ENCODE measurements around the gene DENR. TPM values are rescaled to one million over a fixed set of nuclear protein-coding genes. Genes with fewer than 3 reads are reported as not detected.
A peak's percentile ranks its signal among the peaks of the same experiment; 100 is the strongest.

Gene DENR
- total and polyA plus RNA-seq, 2 of the 13 experiments (the other 11 are each of a cell fraction or from before 2014, with no cell fraction given), result 30.0 to 59.1 TPM

DNA sequence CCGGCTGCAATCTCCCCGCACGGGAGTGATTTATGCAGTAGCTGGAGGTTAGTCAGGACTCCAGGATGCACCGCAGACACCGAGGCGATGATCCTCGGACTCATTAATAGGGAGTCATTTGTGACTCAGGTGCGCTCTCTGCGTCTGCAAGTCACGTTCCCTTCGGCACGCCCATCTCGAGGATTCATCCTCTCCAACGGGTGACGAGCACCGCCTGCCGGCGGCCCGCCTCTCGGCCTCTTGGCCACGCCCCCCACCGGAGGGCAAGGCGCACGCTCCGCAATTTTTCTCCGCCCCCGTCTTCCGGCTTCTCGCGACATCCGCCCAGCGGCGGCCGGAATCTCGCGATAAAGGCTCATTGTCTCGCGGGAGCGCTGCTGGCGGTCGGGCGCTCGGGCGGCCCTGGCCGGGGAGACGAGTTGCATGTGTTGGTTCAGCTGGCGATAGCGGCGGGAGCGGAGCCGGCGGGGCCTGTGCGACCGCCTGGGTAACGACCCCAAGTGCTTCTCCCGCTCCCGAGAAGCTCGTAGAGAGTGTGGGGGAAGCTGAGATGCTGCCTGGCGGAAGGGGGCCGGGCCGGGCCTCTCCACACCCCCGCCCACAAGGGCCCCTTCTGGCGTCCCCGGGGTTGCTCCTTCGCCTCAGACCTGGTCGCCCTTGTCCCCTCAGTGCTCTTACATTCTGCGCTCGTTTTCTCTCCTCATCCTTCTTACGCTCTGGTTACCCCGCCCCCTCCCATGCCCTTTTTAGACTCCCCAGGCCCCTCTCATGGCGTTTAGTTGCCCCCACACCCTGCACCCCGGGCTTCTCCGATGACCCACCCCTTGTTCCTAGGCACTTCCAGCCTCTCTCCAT lies at the start of gene DENR (continued):
- TF ChIP-seq ZNF224 (CRISPR knock-in tag; IDR thresholded peaks at IDR 0.05), result 0 out of 2 replicates have a peak, but pooled peaks have one; percentile 53
- TF ChIP-seq ZNF20 (CRISPR knock-in tag; IDR thresholded peaks at IDR 0.05), result no peak; the same call in 1 of the 2 replicates
- no peak for TF ChIP-seq NR1H2 (CRISPR knock-in tag; IDR thresholded peaks at IDR 0.05; ENCODE audit: borderline replicate concordance, low read depth)
- TF ChIP-seq ZKSCAN5 (CRISPR knock-in tag; IDR thresholded peaks at IDR 0.05), result 0 out of 2 replicates have a peak, but pooled peaks have one; percentile 15
- TF ChIP-seq SMAD1 (CRISPR knock-in tag; IDR thresholded peaks at IDR 0.05; ENCODE audit: borderline replicate concordance, low read depth), result no peak; the same call in 1 of the 2 replicates
- TF ChIP-seq ZNF549 (CRISPR knock-in tag; IDR thresholded peaks at IDR 0.05), result no peak
- no peak for TF ChIP-seq PHF21A (CRISPR knock-in tag; IDR thresholded peaks at IDR 0.05)
- peak; percentile 89; the same call in 1 of the 2 replicates for TF ChIP-seq ZNF589 (CRISPR knock-in tag; conservative IDR thresholded peaks at IDR 0.05)
- TF ChIP-seq ZNF672 (CRISPR knock-in tag; IDR thresholded peaks at IDR 0.05), result peak; percentile 44; the same call in 1 of the 2 replicates
- no peak for TF ChIP-seq TCF12 (IDR thresholded peaks at IDR 0.05)
- 0 out of 2 replicates have a peak, but pooled peaks have one; percentile 28 for TF ChIP-seq TCF12 (CRISPR knock-in tag; IDR thresholded peaks at IDR 0.05)
- TF ChIP-seq, protein P1, sequence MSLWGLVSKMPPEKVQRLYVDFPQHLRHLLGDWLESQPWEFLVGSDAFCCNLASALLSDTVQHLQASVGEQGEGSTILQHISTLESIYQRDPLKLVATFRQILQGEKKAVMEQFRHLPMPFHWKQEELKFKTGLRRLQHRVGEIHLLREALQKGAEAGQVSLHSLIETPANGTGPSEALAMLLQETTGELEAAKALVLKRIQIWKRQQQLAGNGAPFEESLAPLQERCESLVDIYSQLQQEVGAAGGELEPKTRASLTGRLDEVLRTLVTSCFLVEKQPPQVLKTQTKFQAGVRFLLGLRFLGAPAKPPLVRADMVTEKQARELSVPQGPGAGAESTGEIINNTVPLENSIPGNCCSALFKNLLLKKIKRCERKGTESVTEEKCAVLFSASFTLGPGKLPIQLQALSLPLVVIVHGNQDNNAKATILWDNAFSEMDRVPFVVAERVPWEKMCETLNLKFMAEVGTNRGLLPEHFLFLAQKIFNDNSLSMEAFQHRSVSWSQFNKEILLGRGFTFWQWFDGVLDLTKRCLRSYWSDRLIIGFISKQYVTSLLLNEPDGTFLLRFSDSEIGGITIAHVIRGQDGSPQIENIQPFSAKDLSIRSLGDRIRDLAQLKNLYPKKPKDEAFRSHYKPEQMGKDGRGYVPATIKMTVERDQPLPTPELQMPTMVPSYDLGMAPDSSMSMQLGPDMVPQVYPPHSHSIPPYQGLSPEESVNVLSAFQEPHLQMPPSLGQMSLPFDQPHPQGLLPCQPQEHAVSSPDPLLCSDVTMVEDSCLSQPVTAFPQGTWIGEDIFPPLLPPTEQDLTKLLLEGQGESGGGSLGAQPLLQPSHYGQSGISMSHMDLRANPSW (CRISPR knock-in tag; IDR thresholded peaks at IDR 0.05; ENCODE audit: borderline replicate concordance), result peak; percentile 76; the same call in 1 of the 2 replicates
- TF ChIP-seq, protein P2, sequence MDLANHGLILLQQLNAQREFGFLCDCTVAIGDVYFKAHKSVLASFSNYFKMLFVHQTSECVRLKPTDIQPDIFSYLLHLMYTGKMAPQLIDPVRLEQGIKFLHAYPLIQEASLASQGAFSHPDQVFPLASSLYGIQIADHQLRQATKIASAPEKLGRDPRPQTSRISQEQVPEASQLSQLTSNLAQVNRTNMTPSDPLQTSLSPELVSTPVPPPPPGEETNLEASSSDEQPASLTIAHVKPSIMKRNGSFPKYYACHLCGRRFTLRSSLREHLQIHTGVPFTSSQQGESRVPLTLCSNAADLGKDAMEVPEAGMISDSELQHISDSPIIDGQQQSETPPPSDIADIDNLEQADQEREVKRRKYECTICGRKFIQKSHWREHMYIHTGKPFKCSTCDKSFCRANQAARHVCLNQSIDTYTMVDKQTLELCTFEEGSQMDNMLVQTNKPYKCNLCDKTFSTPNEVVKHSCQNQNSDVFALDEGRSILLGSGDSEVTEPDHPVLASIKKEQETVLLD (CRISPR knock-in tag; IDR thresholded peaks at IDR 0.05; ENCODE audit: low read depth), result peak; percentile 55; the same call in 1 of the 2 replicates
- peak; percentile 79; the same call in 1 of the 2 replicates for TF ChIP-seq ZNF709 (CRISPR knock-in tag; IDR thresholded peaks at IDR 0.05)
- TF ChIP-seq, protein P3, sequence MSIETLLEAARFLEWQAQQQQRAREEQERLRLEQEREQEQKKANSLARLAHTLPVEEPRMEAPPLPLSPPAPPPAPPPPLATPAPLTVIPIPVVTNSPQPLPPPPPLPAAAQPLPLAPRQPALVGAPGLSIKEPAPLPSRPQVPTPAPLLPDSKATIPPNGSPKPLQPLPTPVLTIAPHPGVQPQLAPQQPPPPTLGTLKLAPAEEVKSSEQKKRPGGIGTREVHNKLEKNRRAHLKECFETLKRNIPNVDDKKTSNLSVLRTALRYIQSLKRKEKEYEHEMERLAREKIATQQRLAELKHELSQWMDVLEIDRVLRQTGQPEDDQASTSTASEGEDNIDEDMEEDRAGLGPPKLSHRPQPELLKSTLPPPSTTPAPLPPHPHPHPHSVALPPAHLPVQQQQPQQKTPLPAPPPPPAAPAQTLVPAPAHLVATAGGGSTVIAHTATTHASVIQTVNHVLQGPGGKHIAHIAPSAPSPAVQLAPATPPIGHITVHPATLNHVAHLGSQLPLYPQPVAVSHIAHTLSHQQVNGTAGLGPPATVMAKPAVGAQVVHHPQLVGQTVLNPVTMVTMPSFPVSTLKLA (IDR thresholded peaks at IDR 0.05), result peak; percentile 70
- no peak for TF ChIP-seq ATF7 (IDR thresholded peaks at IDR 0.05)
- TF ChIP-seq ATF7 (CRISPR knock-in tag; IDR thresholded peaks at IDR 0.05), result no peak
- TF ChIP-seq SMAD9 (CRISPR knock-in tag; IDR thresholded peaks at IDR 0.05), result no peak; the same call in 1 of the 2 replicates
- TF ChIP-seq, protein P4, sequence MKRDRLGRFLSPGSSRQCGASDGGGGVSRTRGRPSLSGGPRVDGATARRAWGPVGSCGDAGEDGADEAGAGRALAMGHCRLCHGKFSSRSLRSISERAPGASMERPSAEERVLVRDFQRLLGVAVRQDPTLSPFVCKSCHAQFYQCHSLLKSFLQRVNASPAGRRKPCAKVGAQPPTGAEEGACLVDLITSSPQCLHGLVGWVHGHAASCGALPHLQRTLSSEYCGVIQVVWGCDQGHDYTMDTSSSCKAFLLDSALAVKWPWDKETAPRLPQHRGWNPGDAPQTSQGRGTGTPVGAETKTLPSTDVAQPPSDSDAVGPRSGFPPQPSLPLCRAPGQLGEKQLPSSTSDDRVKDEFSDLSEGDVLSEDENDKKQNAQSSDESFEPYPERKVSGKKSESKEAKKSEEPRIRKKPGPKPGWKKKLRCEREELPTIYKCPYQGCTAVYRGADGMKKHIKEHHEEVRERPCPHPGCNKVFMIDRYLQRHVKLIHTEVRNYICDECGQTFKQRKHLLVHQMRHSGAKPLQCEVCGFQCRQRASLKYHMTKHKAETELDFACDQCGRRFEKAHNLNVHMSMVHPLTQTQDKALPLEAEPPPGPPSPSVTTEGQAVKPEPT (CRISPR knock-in tag; IDR thresholded peaks at IDR 0.05; ENCODE audit: low read depth), result no peak
- no peak for TF ChIP-seq MBNL3 (CRISPR knock-in tag; conservative IDR thresholded peaks at IDR 0.05)
- TF ChIP-seq, protein P5, sequence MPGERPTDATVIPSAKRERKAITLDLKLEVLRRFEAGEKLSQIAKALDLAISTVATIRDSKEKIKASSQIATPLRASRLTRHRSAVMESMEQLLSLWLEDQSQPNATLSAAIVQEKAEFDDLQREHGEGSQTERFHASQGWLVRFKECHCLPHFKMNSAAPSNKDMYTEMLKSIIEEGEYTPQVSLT (CRISPR knock-in tag; IDR thresholded peaks at IDR 0.05; ENCODE audit: borderline replicate concordance, low read depth), result no peak
